Smooth muscle cell (in vitro differentiated cells): ENCODE data around the gene PCSK4. TPM values are rescaled to one million over a fixed set of nuclear protein-coding genes. Genes with fewer than 3 reads are reported as not detected.
"Not testable (repeated sequence)": the region's sequence is repeated elsewhere in the genome, so short reads cannot be mapped to it uniquely, and the experiment has no call there.

Experiments used
- DNase-seq: peaks from one replicate; lab custom pipeline; 2025; ENCODE audit not compliant: unreplicated experiment; lab: John Stamatoyannopoulos, UW
- H2AFZ ChIP-seq: fragments of 200-600 bp; sonication (generic); 2 replicates; pipeline ENCODE4 v1.6.0; 2016; ENCODE audit warnings: antibody characterized with exemption, low read depth, mild to moderate bottlenecking
- H3F3A ChIP-seq: fragments of 200-600 bp; sonication (generic); 2 replicates; pipeline ENCODE4 v1.6.0; 2017; ENCODE audit warnings: antibody characterized with exemption, low read depth
- H3K27ac ChIP-seq: fragments of 200-600 bp; sonication (generic); 2 replicates; pipeline ENCODE4 v1.5.1; 2016; ENCODE audit warnings: low read depth, mild to moderate bottlenecking
- H3K27me3 ChIP-seq: fragments of 200-600 bp; sonication (generic); 2 replicates; pipeline ENCODE4 v1.6.1; 2016; ENCODE audit warnings: low read depth, mild to moderate bottlenecking
- H3K36me3 ChIP-seq: fragments of 200-600 bp; sonication (generic); 2 replicates; pipeline ENCODE4 v1.5.1; 2016; ENCODE audit warnings: low read depth
- H3K4me1 ChIP-seq: fragments of 200-600 bp; sonication (generic); 2 replicates; pipeline ENCODE4 v1.5.1; 2016; ENCODE audit warnings: low read depth
- H3K4me2 ChIP-seq: fragments of 200-600 bp; sonication (generic); 2 replicates; pipeline ENCODE4 v1.6.0; 2016; ENCODE audit warnings: mild to moderate bottlenecking
- H3K4me3 ChIP-seq: fragments of 200-600 bp; sonication (generic); 2 replicates; pipeline ENCODE4 v1.5.1; 2016; ENCODE audit warnings: mild to moderate bottlenecking
- H3K79me2 ChIP-seq: fragments of 200-600 bp; sonication (generic); 2 replicates; pipeline ENCODE4 v1.6.0; 2016; ENCODE audit warnings: low read depth, mild to moderate bottlenecking
- H3K9ac ChIP-seq: fragments of 200-600 bp; sonication (generic); 2 replicates; pipeline ENCODE4 v1.6.0; 2016; ENCODE audit warnings: low read depth
- H3K9me3 ChIP-seq: fragments of 200-600 bp; sonication (generic); replicated peaks from 2 replicates; pipeline ENCODE4 v1.5.1; 2016; ENCODE audit warnings: low read depth
- H4K20me1 ChIP-seq: fragments of 200-600 bp; sonication (generic); 2 replicates; pipeline ENCODE4 v1.6.0; 2016; ENCODE audit warnings: low read depth
- WGBS: methylation state at CpG from one replicate; pipeline ENCODE4 v1.1.7; 2016; ENCODE audit warnings: low lambda C conversion rate; 5-methylcytosine and 5-hydroxymethylcytosine counted together
- polyA plus RNA-seq: library from polyadenylated mRNA; unstranded; fragments of >200 nt; fragmentation: Nextera tagmentation; extraction: Ambion mirVana; gene quantifications from 2 replicates; pipeline ENCODE4 v1.2.1, GENCODE V29; 2016
- total RNA-seq: library from RNA; depleted of rRNA; stranded (reverse); fragments of >200 nt; gene quantifications from 2 replicates; pipeline ENCODE4 v1.2.3, GENCODE V29; 2014
- TF ChIP-seq, protein P1 (sequence below): fragments of 200-600 bp; sonication (generic); IDR thresholded peaks from 2 replicates; pipeline ENCODE4 v1.5.1; 2017; ENCODE audit warnings: borderline replicate concordance, mild to moderate bottlenecking, antibody characterized with exemption; ENCODE audit not compliant: insufficient read depth, poor library complexity, severe bottlenecking

The PCSK4 gene
- total and polyA plus RNA-seq, 2 experiments from 2014 or later, result 1.7 to 8.7 TPM

DNA sequence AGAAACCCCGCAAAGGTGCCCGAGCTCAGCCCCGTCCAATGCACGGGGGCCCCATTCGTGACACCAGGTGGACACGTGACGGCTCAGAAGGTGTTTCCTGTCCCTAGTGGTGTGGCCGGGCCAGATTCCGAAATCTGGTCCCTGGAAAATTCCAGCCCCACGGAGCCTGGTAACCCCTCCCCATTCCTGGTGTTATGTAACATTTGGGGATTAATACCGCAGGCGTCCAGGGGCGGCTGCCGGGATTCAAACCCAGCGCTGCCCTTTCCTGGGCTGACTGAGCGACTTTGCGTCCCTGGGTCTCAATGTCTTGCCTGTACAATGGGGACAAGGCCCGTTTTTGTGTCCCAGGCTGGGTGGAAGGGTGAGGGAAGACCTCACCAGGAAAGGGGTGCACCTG is 32.7 kb upstream of the PCSK4 start:
- Histone ChIP-seq H3K27ac (no peak overlapping the region), H4K20me1 (no peaks in the 10 kb centered on the region), H3K36me3 (no peaks in the 10 kb centered on the region), H3K4me1 (no peaks in the 10 kb centered on the region), H3K9me3 (no peaks in the 10 kb centered on the region), H2AFZ (no peak overlapping the region), H3K9ac (no peak overlapping the region), H3F3A (no peaks in the 10 kb centered on the region), H3K4me3 (no peak overlapping the region), H3K27me3 (peaks cover 36% of the 10 kb centered on the region), H3K79me2 (no peaks in the 10 kb centered on the region), H3K4me2 (no peak overlapping the region)
- WGBS, result 79% methylated on average over 18 of the region's 18 CpGs
- no peak for DNase-seq
- TF ChIP-seq, protein P1, sequence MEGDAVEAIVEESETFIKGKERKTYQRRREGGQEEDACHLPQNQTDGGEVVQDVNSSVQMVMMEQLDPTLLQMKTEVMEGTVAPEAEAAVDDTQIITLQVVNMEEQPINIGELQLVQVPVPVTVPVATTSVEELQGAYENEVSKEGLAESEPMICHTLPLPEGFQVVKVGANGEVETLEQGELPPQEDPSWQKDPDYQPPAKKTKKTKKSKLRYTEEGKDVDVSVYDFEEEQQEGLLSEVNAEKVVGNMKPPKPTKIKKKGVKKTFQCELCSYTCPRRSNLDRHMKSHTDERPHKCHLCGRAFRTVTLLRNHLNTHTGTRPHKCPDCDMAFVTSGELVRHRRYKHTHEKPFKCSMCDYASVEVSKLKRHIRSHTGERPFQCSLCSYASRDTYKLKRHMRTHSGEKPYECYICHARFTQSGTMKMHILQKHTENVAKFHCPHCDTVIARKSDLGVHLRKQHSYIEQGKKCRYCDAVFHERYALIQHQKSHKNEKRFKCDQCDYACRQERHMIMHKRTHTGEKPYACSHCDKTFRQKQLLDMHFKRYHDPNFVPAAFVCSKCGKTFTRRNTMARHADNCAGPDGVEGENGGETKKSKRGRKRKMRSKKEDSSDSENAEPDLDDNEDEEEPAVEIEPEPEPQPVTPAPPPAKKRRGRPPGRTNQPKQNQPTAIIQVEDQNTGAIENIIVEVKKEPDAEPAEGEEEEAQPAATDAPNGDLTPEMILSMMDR, result no peak

GRCh38 chr19:1522061-1522460 is 31.9 kb upstream of the PCSK4 start:
- Histone ChIP-seq H3K9ac (no peak overlapping the region), H3K27ac (no peak overlapping the region), H4K20me1 (no peaks in the 10 kb centered on the region), H3F3A (no peaks in the 10 kb centered on the region), H3K36me3 (no peaks in the 10 kb centered on the region), H2AFZ (no peak overlapping the region), H3K4me1 (no peaks in the 10 kb centered on the region), H3K79me2 (no peaks in the 10 kb centered on the region), H3K27me3 (peaks cover 36% of the 10 kb centered on the region), H3K9me3 (no peaks in the 10 kb centered on the region), H3K4me3 (no peak overlapping the region), H3K4me2 (no peak overlapping the region)
- TF ChIP-seq, protein P1, result no peak
- no peak for DNase-seq
- 71% methylated on average over 10 of the region's 10 CpGs for WGBS

DNA sequence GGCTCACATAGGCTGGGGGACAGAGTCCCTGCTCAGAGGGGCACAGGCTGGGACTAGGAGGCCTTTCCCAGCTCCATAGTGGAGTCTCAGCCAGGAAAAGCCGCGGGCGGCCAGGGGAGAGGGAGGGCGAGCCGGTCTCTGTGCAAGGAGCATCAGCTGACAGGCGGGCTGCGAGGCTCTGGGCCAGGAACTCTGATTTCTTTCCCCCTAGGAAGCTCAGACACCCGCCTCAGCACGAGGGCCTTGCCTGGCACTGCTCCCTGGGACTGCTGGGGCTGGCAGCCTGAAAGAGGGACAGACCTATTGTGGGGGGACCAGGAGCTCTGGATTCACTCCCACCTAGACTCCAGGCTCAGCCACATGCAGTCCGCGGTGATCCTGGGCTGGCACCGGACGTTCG is 31.5 kb upstream of the PCSK4 start:
- H3K4me1 ChIP-seq, result no peaks in the 10 kb centered on the region
- TF ChIP-seq, protein P1, result no peak
- no peaks in the 10 kb centered on the region for H4K20me1 ChIP-seq
- H3K9ac ChIP-seq, result no peak overlapping the region
- DNase-seq, result no peak
- WGBS, result 87% methylated on average over 14 of the region's 14 CpGs
- no peaks in the 10 kb centered on the region for H3F3A ChIP-seq
- H3K9me3 ChIP-seq, result no peaks in the 10 kb centered on the region
- H3K4me3 ChIP-seq, result no peak overlapping the region
- H3K27ac ChIP-seq, result no peak overlapping the region
- H3K36me3 ChIP-seq, result no peaks in the 10 kb centered on the region
- no peaks in the 10 kb centered on the region for H3K79me2 ChIP-seq
- H3K27me3 ChIP-seq, result peaks cover 36% of the 10 kb centered on the region
- no peak overlapping the region for H3K4me2 ChIP-seq
- no peak overlapping the region for H2AFZ ChIP-seq

- no peak overlapping the region for H3K4me3 ChIP-seq
- 91% methylated on average over 17 of the region's 17 CpGs for whole genome bisulfite sequencing
- no peaks in the 10 kb centered on the region for H3K36me3 ChIP-seq
- H3K4me2 ChIP-seq, result no peak overlapping the region
- H3K27me3 ChIP-seq, result peaks cover 28% of the 10 kb centered on the region
- TF ChIP-seq, protein P1, result no peak
- no peak overlapping the region for H2AFZ ChIP-seq
- no peak overlapping the region for H3K9ac ChIP-seq
- no peaks in the 10 kb centered on the region for H3F3A ChIP-seq
- no peak overlapping the region for H3K27ac ChIP-seq
- no peak for DNase-seq
- no peaks in the 10 kb centered on the region for H3K79me2 ChIP-seq
- H4K20me1 ChIP-seq, result no peaks in the 10 kb centered on the region
- H3K9me3 ChIP-seq, result no peaks in the 10 kb centered on the region
- H3K4me1 ChIP-seq, result no peaks in the 10 kb centered on the region
Observed at GRCh38 chr19:1520203-1520780, 30.1 kb upstream of the PCSK4 start.

DNA sequence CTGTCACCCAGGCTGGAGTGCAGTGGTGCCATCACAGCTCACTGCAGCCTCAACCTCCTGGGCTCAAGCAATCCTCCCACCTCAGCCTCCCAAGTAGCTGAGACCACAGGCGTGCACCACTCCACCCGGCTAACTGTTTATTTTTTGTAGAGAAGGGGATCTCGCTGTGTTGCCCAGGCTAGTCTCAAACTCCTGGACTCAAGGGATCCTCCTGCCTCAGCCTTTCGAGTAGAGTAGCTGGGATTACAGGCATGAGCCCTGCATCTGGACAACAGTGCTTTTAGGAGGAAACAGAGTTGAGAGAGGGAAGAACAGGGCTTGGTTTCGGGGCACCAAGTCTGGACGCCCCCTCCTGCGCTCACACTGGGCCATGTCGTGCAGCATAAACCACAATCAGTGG is 29.7 kb upstream of the PCSK4 start:
- H4K20me1 ChIP-seq, H2AFZ ChIP-seq, H3K36me3 ChIP-seq, H3K79me2 ChIP-seq, H3K9ac ChIP-seq, H3K4me1 ChIP-seq, H3F3A ChIP-seq, H3K9me3 ChIP-seq, H3K4me3 ChIP-seq, DNase-seq, H3K4me2 ChIP-seq, H3K27ac ChIP-seq: not testable (repeated sequence)
- 92% methylated on average over 8 of the region's 8 CpGs for WGBS
- H3K27me3 ChIP-seq, result peaks cover 23% of the 10 kb centered on the region
